ENCODE measurements around the gene OR6C2.

GRCh38 chr12:55472264-55472663 is 28.4 kb downstream of the OR6C2 start:
- TF ChIP-seq, protein P1, sequence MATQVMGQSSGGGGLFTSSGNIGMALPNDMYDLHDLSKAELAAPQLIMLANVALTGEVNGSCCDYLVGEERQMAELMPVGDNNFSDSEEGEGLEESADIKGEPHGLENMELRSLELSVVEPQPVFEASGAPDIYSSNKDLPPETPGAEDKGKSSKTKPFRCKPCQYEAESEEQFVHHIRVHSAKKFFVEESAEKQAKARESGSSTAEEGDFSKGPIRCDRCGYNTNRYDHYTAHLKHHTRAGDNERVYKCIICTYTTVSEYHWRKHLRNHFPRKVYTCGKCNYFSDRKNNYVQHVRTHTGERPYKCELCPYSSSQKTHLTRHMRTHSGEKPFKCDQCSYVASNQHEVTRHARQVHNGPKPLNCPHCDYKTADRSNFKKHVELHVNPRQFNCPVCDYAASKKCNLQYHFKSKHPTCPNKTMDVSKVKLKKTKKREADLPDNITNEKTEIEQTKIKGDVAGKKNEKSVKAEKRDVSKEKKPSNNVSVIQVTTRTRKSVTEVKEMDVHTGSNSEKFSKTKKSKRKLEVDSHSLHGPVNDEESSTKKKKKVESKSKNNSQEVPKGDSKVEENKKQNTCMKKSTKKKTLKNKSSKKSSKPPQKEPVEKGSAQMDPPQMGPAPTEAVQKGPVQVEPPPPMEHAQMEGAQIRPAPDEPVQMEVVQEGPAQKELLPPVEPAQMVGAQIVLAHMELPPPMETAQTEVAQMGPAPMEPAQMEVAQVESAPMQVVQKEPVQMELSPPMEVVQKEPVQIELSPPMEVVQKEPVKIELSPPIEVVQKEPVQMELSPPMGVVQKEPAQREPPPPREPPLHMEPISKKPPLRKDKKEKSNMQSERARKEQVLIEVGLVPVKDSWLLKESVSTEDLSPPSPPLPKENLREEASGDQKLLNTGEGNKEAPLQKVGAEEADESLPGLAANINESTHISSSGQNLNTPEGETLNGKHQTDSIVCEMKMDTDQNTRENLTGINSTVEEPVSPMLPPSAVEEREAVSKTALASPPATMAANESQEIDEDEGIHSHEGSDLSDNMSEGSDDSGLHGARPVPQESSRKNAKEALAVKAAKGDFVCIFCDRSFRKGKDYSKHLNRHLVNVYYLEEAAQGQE (IDR thresholded peaks at IDR 0.05; ENCODE audit: low read depth), result no peak
- no peak for TF ChIP-seq CREB1 (IDR thresholded peaks at IDR 0.05; ENCODE audit: low read depth)
- no peak for TF ChIP-seq TAF1 (IDR thresholded peaks at IDR 0.05; ENCODE audit: low read depth)
- no peak for TF ChIP-seq RAD21 (IDR thresholded peaks at IDR 0.05; ENCODE audit: low read depth)
- TF ChIP-seq EGR1 (IDR thresholded peaks at IDR 0.05), result no peak
- no peak for TF ChIP-seq YY1 (IDR thresholded peaks at IDR 0.05; ENCODE audit: low read depth)
- no peak for TF ChIP-seq CEBPB (IDR thresholded peaks at IDR 0.05)

All from Ishikawa (cell line).